Stimulated activated naive CD4-positive, alpha-beta T cell treated with Interleukin-2 at 50 U/mL for 16 hours (primary cell): ENCODE measurements around the gene TPX2.
"Not testable (repeated sequence)": the region's sequence is repeated elsewhere in the genome, so short reads cannot be mapped to it uniquely, and the experiment has no call there.

Experiments used
- DNase-seq: peaks from one replicate; lab custom pipeline; 2025; lab: John Stamatoyannopoulos, UW

Gene TPX2

DNA sequence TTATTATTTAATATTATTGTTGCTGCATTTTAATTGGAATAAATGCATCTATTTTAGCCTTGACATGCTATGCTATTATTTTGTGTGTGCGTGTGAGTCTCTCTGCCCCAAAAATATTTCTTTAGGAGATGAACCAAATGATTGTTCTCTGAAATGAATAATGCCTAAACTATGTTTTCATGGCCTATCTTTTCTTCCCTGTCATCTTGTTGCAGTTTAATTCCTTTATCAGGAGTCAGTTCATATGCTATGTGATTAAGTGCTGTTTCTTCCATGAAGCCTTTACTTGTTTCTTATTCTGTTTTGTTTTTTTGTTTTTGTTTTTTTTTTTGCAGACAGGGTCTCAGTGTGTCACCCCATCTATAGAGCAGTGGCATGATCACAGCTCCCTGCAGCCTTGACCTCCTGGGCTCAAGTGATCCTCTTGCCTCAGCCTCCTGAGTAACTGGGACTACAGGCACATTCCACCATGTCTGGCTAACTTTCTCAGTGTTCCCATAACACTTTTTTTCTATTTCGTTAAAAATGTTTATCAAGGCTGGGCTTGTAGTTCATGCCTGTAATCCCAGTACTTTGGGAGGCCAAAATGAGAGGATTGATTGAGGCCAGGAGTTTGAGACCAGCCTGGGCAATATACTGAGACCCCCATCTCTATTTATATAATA lies 25.7 kb downstream of the TPX2 start:
- no peak for DNase-seq

DNA sequence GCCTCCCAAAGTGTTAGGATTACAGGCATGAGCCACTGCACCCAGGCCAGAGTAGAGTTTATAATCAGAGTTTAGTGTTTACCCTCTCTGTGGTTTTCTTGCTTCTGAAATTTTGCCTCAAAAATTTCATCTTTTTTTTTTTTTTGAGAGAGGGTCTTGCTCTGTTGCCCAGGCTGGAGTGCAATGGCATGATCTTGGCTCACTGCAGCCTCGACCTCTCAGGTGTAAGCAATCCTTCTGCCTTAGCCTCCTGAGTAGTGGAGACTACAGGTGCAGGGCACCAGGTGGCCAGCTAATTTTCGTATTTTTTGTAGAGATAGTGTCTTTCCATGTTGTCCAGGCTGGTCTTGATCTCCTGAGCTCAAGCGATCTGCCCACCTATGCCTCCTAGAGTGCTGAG lies 28.7 kb downstream of the TPX2 start:
- DNase-seq = no peak

DNA sequence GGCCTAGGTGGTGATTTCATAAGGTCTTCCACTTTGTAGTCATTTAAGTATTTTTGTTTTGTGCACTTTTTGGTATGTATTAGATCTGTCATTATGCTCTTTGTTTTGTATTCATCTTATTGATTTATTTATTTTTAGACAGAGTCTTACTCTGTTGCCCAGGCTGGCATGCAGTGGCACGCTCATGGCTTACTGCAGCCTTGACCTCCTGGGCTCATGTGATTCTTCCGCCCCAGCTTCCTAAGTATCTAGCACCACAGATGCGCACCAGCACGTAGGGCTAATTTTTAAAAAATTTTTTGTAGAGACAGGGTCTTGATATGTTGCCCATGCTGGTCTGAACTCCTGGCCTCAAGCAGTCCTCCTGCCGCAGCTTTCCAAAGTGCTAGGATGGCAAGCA lies 30.6 kb downstream of the TPX2 start:
- no peak for DNase-seq

DNA sequence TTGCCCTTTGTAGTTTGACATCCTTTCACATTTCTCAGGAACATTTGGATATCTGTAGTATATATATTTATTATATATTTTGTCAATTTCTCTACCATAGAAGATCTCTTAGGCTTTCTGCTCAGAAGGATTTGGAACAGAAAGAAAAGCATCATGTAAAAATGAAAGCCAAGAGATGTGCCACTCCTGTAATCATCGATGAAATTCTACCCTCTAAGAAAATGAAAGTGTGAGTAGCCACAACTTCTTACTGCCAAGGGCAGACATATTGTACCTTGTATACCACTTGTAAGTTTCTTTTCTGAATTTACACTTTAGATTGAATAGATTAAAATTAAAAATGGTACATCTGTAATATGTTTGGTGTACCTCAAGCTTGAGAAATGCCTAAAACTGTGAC lies 31.2 kb downstream of the TPX2 start:
- DNase-seq = no peak

DNA sequence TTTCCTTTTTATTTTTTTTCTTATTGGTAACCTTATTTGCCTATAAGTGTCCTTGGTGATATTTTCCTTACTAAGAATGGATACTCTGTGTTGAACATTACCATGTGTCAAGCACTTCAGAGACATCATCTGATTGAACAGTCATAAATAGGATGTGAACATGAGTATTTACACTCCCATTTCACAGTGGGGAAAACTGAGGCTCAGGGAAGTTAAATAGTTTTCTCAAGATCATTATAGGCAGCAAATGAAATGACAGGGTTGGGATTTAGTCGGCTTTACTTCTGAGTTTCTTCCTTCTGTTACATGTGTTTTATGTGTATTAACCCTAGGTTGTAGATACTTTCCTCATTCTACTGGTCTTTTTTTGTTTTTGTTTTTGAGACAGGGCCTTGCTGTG lies 35.3 kb downstream of the TPX2 start:
- DNase-seq = no peak

DNA sequence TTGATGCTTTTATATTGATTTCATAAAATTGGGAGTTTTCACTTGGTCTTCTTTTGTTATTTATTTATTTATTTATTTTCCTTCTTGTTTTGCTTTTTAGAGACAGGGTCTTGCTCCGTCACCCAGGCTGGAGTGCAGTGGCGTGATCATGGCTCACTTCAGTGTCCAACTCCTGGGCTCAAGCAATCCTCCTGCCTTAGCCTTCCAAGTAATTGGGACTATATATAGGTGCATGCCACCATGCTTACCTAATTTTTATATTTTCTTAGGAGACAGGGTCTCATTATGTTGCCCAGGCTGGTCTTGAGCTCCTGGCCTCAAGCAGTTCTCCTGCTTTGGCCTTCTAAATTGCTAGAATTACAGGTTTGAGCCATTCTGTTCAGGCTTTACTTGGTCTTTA lies 41.7 kb downstream of the TPX2 start:
- DNase-seq = no peak

DNA sequence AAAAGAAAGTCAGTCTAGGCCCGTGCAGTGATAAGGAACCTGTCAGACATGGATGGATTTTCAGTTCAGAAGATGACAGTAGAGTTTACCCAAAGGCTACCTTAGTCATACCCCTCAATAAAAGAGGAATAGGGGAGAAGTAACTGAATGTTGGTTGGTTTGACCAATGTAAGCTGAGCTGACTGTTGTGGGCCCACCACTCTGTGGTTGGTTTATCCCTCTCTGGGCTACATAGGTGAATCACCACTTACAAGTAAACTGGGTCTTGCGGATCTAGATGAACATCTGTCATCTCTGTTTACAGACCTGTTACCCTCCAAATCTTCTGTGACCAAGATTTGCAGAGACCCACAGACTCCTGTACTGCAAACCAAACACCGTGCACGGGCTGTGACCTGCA lies 42.9 kb downstream of the TPX2 start:
- no peak for DNase-seq

DNA sequence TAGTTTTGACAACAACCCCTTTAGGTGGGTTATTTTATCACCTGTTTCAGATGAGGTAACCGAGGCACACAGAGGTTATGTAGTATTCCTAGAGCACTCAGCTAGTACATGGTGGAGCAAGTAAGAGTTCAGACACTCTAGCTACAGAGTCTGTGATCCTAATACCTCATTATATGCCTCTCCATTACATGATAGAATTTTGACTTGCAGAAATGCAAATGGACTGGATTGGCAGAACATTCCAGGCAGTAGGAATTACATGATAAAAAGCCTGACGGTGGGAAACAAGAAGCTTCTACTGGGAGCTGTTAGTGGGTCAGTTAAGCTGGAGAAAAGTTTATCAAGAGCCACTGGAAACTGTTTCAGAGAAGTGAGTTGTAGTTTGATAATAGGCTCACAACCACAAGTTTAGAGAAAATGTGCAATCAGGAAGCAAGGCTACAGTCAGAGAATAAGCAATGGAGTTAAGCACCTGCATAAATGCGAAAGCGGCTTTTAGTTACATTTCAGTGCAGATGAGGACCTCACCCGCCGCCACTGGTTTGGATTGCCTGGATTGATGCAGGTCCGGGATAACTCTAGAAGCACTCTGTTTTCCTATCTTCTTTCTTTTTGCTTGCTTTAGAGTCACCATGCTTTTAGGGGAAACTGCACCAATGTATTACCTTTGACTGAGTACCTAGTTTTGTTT lies 45.4 kb downstream of the TPX2 start:
- DNase-seq = no peak

DNA sequence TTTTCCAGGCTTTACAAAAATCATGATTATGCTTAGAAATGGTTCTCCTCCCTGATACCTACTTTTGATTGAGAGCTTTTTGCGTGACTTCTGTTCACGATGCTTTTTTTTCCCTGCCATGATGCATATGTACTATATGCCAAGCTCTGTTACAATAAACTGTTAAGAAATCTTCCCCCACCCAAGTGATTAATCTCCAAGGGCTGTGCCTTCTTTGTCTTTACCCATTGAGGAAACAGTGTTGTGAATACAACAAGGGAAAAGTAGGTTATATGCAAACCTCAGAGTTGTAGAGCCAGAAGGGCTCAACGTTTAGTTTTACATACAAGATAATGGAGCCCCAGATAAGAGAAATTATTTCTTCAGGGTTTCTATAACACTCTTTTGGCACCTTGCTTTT lies 46.0 kb downstream of the TPX2 start:
- DNase-seq = no peak

DNA sequence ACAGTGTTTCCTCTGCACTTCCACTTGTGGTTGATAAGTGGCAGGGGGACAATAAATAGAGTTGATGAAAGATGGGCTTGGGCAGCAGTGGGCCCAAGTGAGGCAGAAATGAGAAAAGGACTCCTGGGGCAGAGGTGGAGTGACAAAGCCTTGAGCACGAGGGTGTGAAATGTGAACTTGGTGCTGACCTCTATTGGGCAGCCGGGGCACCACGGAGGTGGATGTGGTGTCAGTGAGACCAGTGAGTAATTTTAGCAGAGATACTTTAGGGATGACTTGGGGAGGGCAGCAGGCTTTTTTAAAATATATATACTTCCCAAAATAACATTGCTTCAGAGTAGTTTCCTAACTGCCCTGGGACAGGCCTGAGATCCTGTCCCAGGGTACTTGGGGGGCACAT lies 49.5 kb downstream of the TPX2 start:
- no peak for DNase-seq

DNA sequence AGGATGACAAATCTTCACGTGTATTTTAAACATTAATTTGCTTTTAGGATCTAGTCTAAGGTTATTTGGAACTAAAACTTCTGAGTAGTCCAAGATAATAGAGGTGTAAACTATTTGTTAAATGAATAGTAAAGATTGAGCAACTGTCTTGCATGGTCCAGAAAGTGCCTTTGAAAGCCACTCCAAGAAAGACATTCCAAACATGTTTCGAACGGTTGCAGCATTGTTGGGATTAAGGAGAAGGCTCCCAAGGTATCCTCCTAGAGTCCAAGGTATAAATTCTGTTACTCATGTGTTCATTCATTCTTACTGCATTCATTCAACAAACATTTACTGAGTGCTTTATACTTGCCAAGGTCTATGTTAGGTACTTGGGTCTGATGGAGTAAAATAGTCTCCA lies 51.3 kb downstream of the TPX2 start:
- no peak for DNase-seq

DNA sequence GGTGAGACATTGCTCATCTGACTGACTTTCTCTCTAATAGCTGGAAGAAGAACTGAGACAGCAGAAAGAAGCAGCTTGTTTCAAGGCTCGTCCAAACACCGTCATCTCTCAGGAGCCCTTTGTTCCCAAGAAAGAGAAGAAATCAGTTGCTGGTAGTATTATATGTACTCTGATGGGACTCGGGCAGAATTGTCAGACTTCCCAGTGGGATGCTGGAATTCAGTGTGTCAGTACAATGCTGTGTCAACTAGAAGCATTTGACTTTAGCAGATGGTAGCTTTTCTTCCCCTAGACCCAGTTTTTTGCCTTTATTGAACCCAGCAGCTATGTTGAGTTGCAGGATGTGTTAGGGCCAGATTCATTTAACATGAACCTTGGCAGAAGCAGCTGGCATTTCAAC lies 58.3 kb downstream of the TPX2 start:
- DNase-seq = no peak

DNA sequence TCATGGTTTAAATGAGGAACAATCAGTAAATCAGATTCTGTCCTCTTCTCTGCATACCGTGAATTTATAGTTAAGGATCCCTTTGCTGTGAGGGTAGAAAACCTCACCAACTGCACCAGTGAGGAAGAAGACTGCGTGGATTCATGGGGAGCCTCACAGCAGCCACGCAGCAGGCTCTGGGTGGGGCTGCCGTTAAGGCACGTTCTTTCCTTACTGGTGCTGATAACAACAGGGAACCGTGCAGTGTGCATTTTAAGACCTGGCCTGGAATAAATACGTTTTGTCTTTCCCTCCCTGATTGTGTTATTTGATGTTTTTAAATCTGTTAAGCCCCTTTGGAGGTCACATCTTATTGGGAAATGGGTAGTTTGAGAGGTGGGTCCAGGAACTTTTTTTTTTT lies 62.4 kb downstream of the TPX2 start:
- no peak for DNase-seq

DNA sequence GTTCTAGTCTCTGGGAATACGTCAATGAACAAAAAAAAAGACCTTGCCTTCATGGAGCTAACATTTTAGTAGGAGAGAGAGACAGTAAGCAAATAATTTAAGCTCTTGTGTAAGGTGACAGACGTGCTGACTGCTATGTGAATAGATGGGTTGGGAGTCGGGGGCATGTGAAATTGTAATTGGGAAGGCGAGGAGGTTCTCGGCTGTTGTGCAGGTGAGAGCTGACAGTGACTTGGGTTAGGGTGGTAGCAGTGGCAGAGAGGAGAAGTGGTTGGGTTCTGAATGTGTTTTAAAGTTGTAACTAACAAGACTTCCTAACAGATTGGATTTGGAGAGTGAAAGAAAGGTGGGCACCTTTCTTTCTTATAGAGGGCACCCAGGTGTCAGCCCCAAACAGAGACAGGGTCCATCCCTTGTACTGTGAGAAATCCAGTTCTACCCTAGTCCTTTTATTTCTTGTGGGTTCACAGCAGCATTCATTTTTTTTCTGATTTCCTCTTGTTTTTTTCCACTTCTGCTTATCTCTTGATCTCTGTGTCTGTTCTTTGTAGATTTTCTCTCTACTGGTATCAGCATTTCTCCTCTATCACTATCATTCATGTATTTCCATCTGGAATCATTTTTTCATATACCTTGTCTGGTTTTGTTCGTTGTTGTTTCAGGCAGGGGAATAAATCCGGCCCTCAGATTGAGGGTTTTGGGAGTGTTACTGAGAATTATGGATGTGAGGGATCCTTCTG lies 64.6 kb downstream of the TPX2 start:
- no peak for DNase-seq

DNA sequence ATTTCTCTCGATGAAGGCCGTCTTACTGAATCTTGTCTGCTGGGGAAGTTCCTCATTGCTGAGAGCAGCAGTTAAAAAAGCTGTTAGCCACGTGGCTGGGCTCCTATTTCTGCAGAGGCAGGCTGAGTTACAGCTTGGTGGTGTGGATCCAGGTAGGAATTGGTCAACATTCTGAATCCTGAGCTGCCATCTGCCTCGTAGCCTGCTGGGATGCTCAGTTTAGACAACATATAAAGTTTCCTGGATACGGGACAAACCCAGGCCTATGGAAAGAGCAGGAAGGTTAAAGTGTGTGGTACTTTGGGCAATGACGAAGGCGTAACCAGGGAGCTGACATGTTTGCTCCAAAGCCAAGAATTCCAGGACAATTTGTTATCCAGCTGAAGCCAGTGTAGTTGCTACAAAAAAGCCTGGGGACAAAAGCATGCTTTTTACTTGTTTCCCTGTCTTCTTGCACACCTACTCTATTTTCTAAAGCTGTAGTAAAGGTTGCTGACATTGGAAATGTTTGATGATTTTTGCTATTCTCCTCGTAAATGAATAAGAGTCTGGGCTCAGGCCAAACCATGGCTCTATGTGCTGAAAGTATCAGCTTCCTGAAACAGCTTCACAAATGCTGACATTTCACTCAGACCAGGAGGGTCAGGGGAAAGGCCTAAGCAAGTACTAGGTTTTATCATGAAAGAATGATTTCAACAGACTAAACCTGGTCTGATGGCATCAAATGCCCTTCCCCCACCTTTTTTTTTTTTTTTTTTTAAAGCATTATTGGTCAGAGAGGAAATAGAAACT lies 67.7 kb downstream of the TPX2 start:
- DNase-seq = no peak

DNA sequence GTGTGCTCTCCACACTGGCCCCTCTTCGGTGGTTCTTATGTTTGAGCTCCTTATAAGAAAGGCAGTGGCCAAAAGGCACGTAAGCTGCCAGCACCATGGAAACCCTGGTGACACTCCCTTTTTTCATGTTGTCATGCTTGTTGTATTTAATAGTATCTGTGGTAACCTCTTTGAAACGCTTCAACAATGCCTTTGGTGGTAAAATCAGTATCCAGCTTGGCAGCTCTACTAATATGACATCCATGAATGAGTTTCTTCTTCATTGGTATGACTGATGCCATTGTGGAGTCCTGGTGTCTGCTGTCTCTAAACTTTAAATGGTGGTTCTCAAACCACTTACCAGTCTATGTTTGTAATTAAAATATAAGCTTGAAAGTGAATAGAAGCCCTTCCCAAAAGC lies 69.4 kb downstream of the TPX2 start:
- DNase-seq = no peak

DNA sequence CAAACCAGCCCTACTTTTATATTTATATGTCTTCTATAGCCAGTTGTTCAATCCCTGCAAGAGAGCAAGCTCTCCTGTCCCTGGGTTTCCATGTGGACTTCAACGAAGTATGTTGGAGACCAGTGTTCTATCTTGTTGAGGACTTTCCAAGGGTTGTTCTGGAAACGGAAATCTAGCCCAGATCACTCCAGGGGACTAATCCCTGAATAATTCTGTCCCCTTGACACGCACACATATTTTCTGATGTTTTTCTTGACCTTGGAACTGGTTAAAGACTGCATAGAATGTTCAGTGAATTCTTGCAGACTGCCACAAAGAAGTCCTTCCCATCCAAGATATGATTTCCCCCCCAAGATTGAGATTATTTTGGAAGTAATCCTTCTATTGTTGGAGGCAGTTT lies 70.6 kb downstream of the TPX2 start:
- no peak for DNase-seq

DNA sequence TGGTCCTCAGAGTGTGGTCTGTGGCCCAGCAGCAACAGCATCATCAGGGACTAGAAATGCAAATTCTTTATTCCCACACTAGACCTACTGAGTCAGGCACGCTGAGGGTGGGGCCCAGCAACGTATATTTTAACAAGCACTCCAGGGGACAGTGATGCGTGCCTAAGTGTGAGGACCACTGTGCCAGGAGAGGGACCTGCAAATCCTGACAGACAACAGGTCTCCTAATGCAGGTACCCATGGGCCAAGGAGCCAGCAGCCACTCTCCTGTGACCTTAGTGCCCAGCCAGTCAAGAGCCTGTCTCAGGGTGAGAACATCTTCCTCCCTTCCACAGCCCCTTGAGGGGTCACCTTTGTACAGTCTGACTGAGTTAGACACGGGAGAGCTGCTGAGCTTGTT lies 72.1 kb downstream of the TPX2 start:
- no peak for DNase-seq

DNA sequence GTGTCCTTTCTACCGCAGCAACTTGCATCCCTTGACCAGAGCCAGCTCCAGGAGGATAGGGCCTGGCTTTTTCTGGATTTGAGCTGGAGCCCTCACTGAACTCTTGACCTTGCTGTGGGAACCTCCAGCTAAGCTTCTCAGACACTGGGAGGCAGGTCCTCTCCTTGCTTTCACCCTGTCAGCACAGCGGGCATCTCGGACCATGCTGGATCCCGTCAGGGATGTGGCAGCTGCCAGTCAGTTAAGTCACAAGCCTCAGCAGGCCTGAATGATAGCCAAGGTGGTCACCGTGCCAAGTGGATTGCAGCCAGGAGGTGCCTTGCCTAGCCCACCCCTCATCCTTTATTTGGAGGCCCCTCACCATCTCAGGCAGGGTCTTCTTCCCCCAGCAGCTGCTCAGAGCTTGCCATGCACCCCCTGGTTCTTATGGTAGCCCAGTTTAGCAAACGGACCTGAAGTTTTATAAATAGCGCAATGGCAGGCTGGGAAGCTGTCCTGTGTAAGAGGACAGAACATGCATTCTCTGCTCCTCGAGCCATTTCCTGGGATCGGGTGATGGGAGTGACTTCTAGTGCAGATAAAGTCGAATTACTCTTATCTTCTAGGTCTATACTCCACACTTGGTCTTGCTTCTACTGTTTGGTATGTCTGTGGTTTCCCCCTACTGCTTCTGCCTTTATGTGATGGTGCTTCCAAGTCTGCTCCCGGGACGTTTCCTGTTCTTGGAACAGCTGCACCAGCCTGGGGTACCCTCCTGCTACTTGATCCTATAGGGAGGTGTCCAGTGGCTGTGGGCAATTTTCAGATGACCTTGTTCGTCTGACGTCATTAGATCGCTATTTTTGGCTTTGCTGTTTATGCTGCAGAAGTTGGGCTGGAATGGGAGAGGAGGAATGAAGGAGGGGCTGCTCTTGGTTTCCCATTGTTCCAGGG lies 73.0 kb downstream of the TPX2 start:
- no peak for DNase-seq

DNA sequence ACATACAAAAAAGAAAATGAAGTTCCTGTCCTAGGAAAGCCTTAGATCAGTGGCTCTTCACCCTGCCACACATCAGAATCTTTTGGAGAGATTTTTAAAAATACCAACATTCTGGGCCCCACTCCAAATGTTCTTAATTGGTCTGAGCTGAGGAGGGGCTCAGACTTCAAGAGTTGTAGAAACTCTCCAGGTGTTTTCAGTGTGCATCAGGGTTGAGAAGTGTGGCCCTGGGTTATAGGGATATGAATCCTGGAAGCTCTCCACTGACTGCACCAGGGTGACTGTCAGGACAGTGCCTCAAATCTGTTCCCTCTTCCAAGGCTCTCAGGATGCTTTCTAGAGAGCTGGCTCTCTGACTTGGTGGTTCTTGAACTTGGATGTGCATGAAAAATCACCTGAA lies 74.5 kb downstream of the TPX2 start:
- DNase-seq = no peak

DNA sequence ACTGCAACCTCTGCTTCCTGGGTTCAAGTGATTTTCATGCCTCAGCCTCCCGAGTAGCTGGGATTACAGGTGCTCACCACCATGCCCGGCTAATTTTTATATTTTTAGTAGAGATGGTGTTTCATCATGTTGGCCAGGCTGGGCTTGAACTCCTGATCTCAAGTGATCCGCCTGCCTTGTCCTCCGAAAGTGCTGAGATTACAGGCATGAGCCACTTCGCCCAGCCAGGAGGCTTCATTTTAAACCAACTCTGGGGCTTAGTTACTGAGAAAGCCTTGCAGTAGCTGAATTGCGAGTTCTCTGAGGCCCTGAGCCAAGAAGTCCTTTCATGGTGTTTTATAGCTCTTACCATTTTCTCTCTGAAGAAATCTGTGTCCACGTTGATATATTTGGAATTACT lies 75.1 kb downstream of the TPX2 start:
- DNase-seq = not testable (repeated sequence)
